Smooth muscle cell of the coronary artery (primary cell): Measurements from ENCODE around the gene TRIML1. TPM values are rescaled to one million over a fixed set of nuclear protein-coding genes. Genes with fewer than 3 reads are reported as not detected.

Experiments
- total RNA-seq: library from RNA; depleted of rRNA; stranded (reverse); fragments of >200 nt; gene quantifications from 2 replicates; pipeline ENCODE4 v1.2.3, GENCODE V29; 2014; ENCODE audit warnings: low replicate concordance

TRIML1 gene
- not detected in 2 replicates for total RNA-seq

GRCh38 chr4:188139141-188139540, at the start of gene TRIML1:
TSS of gene TRIML1 (plus strand) at chr4:188139441. CDS start at chr4:188139559, 118 bp downstream.

GRCh38 chr4:188109157-188109755, 30.0 kb upstream of the TRIML1 start, which contains the start of gene TRIML2:
TSS of gene TRIML2 (minus strand) at chr4:188109603. CDS start at chr4:188105368, 4,235 bp downstream.

Other genes starting within 250 kb of the TRIML1 start
- under 0.01 TPM in 1 of 2 replicates, not detected in the other for gene ZFP42, start 143.7 kb upstream of the TRIML1 start, total RNA-seq
- gene TRIML2, start 29.8 kb upstream of the TRIML1 start, total RNA-seq = 0.12 TPM in 1 of 2 replicates, not detected in the other